Brain microvascular endothelial cell (primary cell): ENCODE measurements around the gene SLC35F1.

Experiments
- DNase-seq: peaks from one replicate; pipeline ENCODE4 v3.0.0-alpha.2; 2020
- H3K27ac ChIP-seq: fragments of 250-450 bp; sonication (Bioruptor Pico); 2 replicates; pipeline ENCODE4 v1.5.1; 2020; ENCODE audit warnings: mild to moderate bottlenecking, moderate library complexity
- H3K27me3 ChIP-seq: fragments of 250-450 bp; sonication (Bioruptor Pico); replicated peaks from 2 replicates; pipeline ENCODE4 v1.5.1; 2020; ENCODE audit warnings: mild to moderate bottlenecking
- H3K36me3 ChIP-seq: fragments of 250-450 bp; sonication (Bioruptor Pico); replicated peaks from 2 replicates; pipeline ENCODE4 v1.5.1; 2020; ENCODE audit warnings: mild to moderate bottlenecking
- H3K4me3 ChIP-seq: 2 replicates; pipeline ENCODE4 v1.5.1; 2011; ENCODE audit warnings: low read depth, mild to moderate bottlenecking, control low read depth, low read length, moderate library complexity
- in situ Hi-C: cut with HindIII; loops from 2 replicates; pipeline ENCODE4 v1.10.0; 2017; ENCODE audit warnings: low sequenced_read_pairs, low pct_ligation_motif_present
- TF ChIP-seq, protein P1 (sequence below): IDR thresholded peaks from 2 replicates; pipeline ENCODE4 v1.5.1; 2011; ENCODE audit warnings: low read depth, mild to moderate bottlenecking, moderate library complexity, low read length, control low read depth, inconsistent platforms; ENCODE audit errors: missing control alignments

Gene SLC35F1

DNA sequence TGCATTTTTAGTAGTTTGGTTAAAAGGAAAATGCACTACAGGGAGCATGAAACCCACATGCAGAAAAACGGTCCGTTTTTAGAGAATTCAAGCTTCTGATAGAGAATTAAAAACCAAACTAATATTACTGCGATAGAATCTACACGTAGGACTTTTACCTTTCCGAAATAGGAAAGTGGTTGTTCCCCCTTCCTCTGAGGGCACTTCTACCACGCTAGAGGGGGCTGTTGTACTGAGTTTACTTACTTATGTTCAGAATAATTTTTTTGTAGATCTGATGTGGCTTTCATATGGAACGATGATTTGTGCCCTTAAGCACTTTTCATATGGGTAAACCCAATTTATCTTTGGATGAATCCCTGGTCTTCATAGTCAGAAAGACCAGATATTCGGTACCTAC lies 376.7 kb downstream of the SLC35F1 start:
- H3K4me3 ChIP-seq: no peak overlapping the region
- TF ChIP-seq, protein P1, sequence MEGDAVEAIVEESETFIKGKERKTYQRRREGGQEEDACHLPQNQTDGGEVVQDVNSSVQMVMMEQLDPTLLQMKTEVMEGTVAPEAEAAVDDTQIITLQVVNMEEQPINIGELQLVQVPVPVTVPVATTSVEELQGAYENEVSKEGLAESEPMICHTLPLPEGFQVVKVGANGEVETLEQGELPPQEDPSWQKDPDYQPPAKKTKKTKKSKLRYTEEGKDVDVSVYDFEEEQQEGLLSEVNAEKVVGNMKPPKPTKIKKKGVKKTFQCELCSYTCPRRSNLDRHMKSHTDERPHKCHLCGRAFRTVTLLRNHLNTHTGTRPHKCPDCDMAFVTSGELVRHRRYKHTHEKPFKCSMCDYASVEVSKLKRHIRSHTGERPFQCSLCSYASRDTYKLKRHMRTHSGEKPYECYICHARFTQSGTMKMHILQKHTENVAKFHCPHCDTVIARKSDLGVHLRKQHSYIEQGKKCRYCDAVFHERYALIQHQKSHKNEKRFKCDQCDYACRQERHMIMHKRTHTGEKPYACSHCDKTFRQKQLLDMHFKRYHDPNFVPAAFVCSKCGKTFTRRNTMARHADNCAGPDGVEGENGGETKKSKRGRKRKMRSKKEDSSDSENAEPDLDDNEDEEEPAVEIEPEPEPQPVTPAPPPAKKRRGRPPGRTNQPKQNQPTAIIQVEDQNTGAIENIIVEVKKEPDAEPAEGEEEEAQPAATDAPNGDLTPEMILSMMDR: peak; percentile 85
- no peaks in the 10 kb centered on the region for H3K27me3 ChIP-seq
- no peak overlapping the region for H3K27ac ChIP-seq
- H3K36me3 ChIP-seq: no peaks in the 10 kb centered on the region
- DNase-seq: peak; percentile 51
- in situ Hi-C loops: loop anchor here (25.0 kb wide), 1 partner anchor 504 kb away; no protein-coding TSS in a partner anchor

DNA sequence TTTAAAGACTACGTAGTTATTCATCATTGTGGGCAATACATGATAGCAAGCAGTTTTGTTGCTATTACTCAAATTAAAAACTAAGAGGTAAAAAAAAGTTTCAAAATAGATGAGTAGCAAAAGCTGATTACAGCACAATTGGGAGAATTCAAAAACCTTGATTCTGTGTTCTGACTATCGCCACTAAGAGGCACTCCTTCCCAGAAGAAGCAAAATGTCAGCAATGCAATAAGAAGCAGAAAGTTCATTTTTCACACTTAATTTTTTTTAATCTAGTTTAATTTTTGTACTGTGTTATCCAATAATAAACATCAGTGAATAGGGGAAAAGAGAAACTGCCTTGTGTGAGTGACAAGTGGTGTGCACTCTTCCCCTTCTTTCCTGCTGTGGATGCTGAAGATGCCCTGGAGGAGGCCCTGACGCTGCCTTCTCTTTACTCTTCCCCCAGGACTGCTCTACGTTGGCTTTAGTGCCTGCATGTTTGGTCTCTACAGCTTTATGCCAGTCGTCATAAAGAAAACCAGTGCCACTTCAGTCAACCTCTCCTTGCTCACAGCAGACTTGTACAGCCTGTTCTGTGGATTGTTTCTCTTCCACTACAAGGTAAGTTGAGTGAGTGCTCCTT lies 377.8 kb downstream of the SLC35F1 start:
- no peaks in the 10 kb centered on the region for H3K36me3 ChIP-seq
- H3K27ac ChIP-seq: no peak overlapping the region
- no peaks in the 10 kb centered on the region for H3K27me3 ChIP-seq
- no peak overlapping the region for H3K4me3 ChIP-seq
- no peak for DNase-seq
- in situ Hi-C loops: loop anchor here (25.0 kb wide), 1 partner anchor 502 kb away; no protein-coding TSS in a partner anchor
- TF ChIP-seq, protein P1: peak; percentile 63

DNA sequence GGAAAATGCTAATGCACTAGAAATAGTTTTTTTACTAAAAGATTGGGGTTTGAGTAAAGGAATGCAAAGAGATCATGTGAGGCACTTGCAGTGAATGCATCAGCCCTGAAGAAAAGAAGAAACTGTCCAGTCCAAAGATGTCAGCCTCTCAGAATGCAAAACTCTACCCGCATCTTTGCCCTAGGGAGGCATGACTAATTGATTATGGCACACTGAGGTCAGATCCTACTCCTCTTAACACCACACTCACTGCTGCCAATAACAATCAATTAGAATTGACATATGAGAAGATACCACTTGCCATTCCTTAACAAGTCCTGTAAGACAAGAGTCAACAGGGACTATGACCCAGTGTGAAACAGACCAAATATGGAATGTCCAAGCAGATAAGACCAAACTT lies 378.7 kb downstream of the SLC35F1 start:
- no peak for DNase-seq
- H3K36me3 ChIP-seq: no peaks in the 10 kb centered on the region
- H3K4me3 ChIP-seq: no peak overlapping the region
- TF ChIP-seq, protein P1: no peak
- no peak overlapping the region for H3K27ac ChIP-seq
- no peaks in the 10 kb centered on the region for H3K27me3 ChIP-seq
- in situ Hi-C loops: loop anchor here (25.0 kb wide), 1 partner anchor 502 kb away; no protein-coding TSS in a partner anchor

DNA sequence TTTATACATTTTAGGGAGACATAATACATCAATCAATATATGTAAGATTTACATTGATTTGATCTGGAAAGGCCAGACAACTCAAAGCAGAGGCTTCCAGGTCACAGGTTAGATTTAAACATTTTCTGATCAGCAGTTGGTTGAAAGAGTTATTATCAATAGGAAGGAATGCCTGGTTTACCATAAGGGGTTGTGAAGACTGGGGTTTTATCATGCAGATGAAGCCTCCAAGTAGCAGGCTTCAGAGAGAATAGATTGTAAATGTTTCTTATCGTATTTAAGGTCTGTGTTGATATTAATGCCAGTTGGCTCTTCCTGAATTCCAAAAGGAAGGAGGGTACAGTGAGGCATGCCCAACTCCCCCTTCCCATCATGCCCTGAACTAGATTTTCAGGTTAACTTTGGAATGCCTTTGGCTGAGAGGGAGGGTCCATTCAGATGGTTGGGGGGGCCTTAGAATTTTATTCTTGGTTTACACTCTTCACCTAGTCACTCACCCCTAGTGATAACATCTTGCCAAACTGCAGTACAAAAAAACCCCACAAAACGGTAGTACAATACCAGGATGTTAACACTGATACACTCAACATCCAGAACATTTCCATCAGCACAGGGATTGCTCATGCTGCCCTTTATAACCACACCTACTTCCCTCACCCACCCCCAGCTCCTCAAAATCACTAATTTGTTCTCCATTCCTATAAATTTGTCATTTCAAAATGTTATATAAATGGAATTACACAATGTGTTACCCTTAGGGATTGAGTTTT lies 381.5 kb downstream of the SLC35F1 start:
- Histone ChIP-seq H3K36me3 (no peaks in the 10 kb centered on the region), H3K4me3 (no peak overlapping the region), H3K27ac (no peak overlapping the region), H3K27me3 (no peaks in the 10 kb centered on the region)
- in situ Hi-C loops: loop anchor here (25.0 kb wide), 1 partner anchor 499 kb away; no protein-coding TSS in a partner anchor
- TF ChIP-seq, protein P1: peak; percentile 9
- DNase-seq: no peak

DNA sequence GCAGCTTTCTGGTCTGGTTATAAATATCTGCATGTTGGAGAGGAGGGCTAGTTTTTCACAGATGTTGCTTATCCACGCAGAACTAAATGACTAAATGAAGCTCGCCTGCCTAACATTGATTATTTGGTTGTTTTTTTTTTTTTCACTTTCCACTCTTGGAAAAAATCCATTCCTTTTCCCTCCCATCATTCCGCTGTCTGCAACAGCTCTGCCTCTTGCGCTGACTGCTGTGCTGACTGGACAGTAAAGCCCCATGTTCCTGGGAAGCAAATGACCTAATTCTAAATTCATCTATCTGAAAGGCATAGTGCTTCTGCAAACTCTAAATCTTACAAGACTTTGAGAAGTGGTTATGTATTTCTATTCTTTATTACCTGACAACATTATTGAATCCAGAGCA lies 385.5 kb downstream of the SLC35F1 start:
- in situ Hi-C loops: loop anchor here (25.0 kb wide), 1 partner anchor 495 kb away; no protein-coding TSS in a partner anchor
- Histone ChIP-seq H3K4me3 (no peak overlapping the region), H3K27ac (no peak overlapping the region), H3K36me3 (no peaks in the 10 kb centered on the region), H3K27me3 (no peaks in the 10 kb centered on the region)
- DNase-seq: no peak
- TF ChIP-seq, protein P1: no peak
